GM21390 (cell line): ENCODE measurements around the gene MOB3C.

Experiments used
- ATAC-seq: cut with Tn5 transposase; IDR thresholded peaks from one replicate; pipeline ENCODE4 v1.9.1; 2021; ENCODE audit not compliant: unreplicated experiment

The MOB3C gene

DNA sequence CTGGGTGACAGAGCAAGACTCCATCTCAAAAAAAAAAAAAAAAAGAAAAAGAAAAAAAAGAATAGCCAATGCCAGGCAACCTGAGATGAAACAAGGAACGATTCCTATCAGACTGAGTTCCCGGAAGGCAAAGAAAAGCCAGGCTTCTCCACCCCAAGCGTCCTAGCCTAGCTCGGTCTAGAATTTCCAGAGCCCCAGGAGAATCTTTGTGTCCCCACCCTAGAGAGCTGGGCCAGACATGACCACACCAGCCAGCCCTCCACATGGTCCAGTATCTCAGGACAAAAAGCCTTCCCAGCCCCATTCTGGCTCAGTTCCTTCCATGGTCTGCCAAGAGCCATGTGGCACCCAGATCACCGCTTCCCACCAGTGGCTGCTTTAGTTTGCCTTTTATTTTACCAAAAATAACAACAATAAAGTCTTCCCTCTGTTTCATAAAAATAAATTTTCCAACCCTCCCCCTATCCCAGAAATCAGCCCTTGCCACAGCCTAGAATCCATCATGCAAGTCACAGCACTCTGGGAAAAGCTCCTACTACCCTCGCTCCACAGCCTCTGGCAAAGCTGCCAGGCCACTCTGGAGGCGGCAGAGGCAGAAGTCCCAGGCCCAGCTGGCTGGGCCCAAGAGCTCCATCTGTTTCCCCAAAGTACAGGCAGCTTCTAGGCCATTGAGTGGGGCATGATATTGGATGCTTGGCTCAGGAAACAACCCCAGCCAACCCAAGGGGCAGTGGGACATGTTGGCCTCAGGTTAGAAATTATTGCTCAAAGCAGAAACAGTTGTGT, 9.1 kb downstream of the MOB3C start:
- ATAC-seq, result no peak

DNA sequence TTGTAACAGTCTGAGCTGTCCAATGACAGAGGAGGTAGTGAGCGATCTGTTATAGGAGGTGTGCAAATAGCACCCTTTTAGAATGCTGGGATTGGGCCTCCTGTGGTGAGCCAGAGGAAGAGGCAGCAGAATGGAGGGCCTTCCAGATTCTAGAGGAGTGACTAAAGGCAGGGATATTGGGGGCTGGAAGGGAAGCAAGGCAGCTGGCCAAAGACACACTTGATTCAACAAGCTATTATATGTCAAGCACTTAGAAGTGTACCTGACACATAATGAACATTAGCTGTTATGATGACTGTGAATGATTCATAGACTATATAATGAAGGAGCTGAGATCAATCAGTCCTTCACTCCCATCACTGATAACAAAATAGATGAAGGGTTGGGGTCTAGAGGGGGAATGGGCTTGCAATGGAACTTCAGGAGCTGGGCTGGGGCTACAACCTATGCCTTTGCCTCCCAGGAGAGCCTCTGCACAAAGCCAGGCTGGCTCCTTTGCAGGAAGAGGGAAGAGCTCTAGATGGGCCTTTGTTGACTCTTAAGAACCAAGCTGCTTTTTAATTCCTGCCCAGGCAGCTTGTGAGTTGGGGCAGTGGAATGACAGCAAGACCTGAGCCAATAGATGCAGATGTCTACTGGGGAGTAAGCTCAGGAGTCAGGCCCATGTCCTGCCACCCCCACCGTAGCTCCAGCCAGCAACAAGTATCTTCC, 10.2 kb downstream of the MOB3C start:
- ATAC-seq, result no peak

DNA sequence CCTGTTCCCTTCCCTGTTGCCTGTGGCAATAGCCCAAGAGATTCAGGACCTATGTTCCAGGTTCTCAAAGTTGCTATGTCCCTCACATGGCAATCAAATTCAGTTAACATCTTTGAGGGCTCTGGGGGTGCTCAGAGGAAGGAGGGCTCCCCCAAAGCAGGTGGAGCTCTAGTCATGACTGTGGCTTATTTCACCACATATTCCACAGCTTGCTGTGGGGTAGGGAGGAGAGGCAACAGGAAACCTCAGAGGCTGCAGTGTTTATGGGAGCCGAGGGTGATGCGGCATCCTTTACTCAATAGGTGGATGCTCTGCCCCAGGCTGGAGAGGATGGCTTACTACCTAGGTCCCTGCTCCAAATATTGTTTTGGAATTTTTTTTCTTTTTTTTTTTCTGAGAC, 11.4 kb downstream of the MOB3C start:
- no peak for ATAC-seq

DNA sequence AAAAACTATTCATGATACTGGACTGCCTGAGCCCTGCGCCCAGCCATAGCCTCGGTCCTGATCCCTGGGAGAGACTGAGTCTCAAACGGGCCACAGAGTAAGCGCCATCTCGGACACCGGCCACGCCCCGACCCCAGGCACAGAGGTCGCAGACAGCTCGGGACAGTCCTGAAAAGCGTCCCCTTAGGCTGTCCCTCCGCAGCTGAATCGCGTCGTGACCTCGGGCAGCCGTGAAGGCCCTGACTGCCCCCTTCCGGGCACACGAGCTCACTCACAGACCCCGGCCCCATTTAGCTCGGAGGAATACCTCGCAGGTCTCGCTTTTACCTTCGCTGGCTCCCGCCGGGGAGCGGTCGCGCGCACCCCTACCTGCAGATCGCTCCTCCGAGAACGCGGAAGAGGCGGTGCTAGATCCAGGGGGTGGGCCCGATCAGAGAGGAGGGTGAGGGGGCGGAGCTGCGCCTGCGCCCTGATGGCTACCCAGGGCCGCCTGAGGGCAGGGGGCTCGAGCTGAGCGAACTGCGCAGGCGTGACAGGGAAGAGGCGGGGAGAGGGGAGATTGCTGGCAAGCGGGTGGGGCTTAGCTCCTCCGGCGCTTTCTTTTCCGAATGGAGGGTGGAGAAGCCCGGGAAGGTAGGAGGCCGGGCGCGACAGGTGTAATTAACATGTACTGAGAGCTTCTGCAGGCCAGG, 12.6 kb downstream of the MOB3C start, which contains the start of gene MKNK1:
MKNK1 (minus strand) TSS at position 411 of the 692 bp plus-strand sequence. CDS start 20,941 bp downstream, outside the sequence.
- peak; percentile 94 for ATAC-seq

DNA sequence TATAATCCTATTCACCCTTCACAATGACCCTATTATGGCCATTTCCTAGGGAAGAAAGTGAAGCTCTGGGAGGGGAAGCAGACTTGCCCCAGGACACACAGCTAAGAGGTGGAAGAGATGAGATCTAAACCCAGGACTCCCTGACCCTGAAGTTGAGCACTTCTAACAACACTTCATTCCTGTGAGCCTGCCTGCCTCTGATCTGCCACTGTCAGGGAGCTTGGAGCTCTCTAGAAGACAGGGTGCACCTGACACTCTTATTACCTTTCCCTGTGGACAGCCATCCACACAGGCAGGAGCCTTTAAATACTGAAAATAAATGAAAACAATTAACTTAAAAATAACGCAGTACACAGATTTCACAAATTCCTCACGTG, 13.1 kb downstream of the MOB3C start:
- no peak for ATAC-seq

DNA sequence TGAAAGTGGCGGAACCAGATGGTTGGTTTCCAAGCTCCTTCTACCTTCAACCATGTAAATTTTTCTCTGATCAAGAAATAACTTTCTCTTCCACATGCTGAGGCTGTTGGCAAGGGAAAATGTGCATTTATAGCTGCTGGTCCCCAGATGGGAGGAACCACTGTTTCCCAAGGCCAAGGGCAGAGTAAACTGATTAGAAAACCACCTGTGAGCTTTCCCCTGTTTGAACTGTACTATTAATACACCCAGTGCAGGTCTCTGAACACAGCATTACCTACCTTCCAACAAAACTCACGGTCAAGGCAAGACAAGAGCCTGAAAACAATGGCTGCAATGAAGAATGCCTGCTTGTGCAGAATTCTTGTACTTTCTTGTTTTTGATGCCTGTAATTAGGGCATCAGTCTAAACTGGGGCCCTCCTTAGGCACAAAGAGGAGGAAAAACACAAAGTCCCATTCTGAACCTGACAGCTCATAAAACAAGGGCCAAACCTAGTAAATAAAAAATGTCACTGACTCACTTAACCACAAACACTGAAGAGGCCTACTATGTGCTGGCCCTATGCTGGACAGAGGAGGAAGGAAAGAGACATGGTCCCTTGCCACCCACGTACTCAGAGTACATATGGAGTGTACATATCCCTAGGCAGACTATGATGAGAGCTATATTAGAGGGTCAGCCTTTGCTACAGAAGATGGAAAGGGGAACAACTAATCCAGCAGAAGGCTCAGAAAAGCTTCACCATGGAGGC, 15.2 kb downstream of the MOB3C start:
- ATAC-seq, result no peak

DNA sequence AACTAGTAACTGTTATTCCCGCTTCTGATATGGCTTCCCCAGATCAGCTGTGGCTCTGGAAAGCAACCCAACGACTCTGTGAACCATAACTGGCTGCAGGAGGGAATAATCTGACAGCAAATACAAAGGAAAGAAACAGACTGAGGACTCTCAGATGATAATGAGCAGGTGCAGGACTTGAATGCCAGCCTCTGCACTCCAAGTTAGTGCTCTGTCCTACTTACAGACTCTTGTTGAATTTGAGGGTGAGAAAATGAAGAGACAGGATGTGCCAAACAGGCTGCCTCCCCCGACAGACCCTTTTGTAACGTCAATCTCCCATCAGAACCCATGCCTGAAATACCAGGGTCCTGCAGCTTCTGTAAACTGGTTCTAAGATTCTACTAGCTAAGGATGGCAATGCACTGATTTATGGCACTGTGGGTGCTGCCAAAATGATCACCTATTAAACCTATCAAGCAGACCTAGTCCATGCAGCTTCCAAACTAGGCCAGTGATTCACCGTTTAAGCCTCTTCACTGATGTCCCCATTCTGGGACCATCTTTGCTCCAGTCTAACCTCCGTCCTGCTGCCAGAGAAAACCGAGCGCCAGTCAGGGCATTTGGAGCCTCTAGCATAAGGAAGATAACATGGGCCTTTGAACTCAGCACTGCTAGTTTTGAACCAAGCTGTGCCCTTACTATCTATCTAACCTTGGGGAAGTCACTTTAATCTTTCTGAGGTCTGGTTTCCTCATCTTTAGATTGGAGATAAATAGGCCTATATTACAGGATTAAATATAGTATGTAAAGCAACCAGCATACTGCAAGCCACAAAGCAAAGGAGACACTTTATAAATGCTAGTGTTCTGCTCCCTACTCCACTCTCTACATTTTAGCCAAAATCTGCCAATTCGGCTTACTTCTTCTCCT, 17.3 kb downstream of the MOB3C start:
- ATAC-seq, result no peak

DNA sequence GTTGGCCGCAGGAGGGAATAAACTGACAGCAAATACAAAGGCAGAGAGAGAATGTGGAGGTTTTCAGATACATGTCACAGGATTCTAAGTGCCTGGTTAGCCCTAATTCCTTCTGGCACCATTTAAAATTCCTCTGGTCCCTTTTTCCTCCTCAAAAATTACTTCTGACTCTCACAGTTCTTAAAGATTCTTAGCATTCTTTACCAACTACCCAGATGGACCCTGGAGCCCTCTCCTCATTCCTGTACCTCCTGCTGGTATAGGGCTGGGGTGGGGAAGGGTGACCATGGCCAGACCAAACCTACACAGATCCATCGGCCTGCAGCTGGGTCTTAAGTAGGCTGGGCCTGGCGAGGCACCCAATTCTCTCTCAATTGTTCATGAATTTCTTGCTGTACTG, 19.8 kb downstream of the MOB3C start:
- no peak for ATAC-seq

DNA sequence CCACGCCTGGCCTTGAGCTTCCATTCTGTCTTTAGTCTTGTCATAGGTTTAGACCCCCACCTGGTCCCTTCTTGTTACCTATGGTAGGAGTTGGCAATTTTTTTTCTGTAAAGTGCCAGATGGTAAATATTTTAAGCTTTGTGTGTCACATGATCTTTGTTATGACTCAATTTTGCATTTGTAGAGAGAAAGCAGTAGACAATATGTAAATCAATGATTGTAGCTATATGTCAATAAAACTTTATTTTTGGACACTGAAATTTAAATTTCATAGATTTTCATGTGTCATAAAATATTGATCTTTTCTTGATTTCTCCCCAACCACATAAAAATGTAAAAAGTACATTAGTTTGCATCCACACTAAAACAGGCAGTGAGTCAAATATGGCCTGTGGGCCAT, 20.6 kb downstream of the MOB3C start:
- ATAC-seq, result no peak

DNA sequence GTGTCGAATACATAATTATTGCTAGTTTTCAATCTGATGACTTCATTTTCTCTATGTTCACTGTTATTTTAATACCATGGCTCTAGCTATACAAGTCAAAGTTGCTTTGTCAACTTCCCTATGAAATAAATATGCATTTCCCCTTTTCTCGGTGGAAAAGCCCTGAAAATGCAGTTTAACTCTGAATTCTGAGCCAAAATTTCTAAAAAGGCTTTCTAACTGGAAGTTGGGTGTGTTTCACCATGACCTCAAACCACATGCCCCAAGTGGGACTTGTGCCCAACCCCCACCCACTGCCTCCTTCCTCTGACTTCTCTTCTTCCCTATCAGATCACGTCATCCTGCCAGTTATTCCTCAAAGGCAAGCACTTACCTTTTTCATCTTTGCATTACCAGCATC, 21.5 kb downstream of the MOB3C start:
- no peak for ATAC-seq

DNA sequence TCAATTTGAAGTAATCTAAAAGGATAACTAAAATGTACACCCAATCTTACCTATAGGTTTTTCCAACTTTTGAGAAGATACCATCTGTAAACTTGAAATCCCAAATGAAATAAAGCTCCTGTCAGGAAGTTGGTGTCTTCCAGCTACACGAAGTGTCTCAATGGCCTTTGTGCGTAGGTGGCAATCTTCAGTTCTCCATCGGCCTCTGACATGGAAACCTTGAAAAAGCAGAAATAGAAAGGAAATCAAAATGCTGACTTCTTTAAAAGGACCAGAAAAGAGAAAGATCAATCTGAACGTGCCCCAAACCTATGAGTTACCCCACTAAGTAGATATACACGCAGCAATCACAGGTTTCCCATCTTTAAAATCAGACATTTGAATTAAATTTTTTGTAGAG, 22.5 kb downstream of the MOB3C start:
- ATAC-seq, result no peak

DNA sequence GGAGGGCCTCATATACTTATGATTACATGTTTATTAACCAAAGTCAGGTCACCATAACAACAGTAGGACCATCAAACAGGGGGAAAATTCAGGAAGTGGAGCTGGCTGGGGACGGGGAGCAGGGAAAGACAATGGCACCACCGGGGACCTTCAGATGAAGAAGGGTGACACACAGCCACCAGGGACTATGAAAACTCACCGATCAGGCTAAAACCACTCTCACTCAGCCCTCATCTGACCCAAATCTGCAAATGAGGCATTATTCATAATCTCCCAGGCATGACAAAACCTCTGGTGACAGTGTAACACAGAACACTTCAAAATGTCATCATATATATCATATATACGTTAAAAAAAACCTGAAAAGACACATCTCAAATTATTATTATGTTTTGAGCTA, 23.8 kb downstream of the MOB3C start:
- ATAC-seq, result no peak

DNA sequence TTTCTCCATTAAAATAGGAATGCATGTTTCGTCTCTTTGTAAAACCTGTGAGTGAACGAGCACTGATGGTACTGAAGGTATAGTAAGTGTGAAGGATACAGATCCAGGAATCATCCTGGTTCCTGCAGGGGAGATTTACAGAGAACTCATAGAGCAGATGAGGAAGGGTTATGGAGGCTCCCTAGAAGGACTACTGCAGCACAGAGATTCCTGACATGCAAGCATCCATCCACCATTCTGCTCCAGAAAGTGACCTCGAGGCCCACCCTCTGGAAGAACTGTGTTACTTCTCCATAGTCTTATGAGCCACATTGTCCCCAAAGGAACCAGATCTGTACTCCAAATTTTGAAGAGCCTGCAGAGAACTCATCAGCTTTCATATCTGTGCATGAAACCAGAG, 27.1 kb downstream of the MOB3C start:
- ATAC-seq, result no peak

DNA sequence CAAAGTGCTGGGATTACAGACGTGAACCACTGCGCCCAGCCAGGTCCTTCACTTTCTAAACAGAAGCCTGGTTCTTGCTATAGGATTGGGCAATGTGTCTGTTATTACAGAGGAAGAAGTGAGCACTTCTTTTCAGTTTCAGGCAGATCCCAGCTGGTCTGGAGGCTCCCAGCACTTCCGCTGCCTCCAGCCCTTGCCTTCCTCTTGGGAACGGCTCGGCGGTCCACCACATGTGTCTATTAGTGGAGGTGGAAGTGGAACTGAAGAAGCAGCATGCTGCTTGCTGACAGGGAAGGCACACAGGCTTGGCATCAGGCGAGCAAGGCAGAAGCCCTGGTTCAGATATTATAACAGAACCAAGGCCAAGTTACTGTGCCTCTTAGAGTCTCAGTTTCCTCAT, 29.5 kb downstream of the MOB3C start:
- ATAC-seq, result no peak

DNA sequence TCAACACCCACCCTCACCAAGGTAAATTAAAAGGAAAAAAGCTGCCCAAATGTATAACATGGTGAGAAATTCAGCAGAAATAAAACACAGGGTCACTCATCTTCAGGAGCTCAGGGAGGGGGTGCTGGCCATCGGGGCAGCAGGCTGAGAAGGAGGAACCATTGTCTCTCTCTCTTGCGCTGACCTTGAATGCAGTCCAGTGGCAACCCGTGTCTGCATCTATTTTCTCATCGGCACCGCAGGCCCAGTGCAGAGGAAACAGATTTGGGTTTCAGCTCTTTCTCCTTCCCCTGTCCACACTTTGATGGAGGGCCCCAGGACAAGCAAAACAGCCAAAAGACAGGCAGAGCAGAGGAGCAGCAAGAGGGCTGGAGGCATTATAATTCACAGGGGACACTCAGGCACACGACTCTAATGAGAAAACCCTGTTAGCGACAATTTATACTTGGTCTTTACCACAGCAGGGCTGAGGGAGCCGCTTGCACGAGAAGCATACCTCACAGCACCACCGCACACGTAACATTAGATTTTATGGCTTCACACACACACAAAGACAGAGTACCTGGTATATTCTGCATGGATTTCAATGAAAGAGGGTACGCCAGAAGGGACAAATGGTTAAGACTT, 31.2 kb downstream of the MOB3C start:
- ATAC-seq, result no peak

DNA sequence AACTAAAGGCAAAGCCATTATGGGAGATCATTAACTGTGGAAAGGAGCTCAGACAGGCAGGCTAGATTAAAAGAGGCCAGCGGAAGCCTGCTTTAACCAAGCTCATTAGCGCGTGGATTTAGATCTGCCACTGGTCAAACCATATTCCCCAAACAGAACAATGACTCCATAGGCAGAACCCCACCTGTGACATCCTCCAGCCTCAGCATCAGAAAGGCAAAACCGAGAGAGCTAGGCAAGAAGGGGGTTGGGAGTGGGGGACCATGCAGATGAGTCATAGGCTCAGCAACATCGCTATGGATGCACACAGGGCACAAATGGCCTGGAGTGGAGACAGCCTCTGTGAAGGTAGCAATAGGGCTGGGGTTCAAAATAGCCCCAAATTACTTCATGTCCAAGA, 33.1 kb downstream of the MOB3C start:
- ATAC-seq, result no peak

DNA sequence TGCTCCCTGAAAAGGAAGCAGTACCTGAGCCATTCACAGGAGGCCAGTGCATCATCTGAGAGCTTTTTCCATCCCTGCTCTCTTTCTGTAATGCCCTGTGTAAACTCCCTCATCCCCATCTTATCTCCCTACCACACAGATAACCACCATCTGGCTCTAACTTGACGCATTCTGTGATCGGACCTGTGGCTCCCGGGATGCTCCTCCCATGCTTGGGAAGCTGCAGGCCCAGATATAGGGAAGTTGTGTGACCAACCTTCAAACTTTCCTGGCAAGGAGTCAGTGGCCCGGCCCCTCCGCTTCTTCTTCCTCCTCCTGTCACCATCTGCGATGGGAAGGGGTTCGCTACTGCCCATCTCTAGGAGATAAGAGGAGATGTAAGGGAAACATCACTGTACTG, 33.6 kb downstream of the MOB3C start:
- no peak for ATAC-seq

DNA sequence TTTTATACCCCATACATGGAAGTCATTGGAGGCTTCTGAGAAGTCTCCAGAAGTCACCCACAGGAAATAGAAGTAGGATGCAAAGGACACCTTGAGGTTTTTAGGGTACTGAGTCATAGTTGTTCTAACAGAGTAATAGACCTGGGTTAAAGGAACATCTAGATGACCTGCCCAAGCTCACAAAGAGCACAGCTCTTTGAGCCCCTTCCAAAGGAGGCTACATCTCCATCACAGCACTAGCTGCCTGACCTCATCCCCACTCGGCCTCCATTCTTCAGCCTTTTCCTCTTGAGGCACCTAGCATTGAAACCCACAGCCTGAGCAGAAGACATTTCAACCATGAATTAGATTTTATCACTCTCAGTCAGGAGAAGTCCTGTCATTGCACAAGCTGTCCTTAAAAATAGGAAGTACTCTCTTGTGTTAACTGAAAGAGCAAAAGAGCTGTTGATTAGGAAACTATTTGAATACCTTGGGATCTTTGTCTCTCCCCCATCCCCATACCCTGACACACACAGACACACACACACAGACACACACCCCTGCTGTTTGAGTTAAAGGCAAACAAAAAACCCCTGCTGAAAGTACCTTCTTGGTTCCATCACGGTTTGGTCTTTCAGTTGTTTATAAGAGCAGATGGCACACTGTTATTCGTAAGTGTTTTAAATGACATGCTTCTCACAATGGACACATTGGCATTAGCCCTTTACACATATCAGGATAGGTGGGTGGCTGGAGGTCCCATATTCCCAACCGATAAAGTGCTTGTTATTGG, 34.7 kb downstream of the MOB3C start:
- no peak for ATAC-seq
